WTC11 (cell line): ENCODE results near the gene CTBP1.

Experiments used
- ETV6 ChIP-seq: sonication (generic); formaldehyde crosslinking; IDR thresholded peaks from 2 replicates; pipeline ENCODE4 v1.8.1; 2022; ENCODE audit warnings: mild to moderate bottlenecking, missing genetic modification reagents
- ZNF121 ChIP-seq: sonication (generic); formaldehyde crosslinking; IDR thresholded peaks from 2 replicates; pipeline ENCODE4 v1.8.0; 2023; ENCODE audit warnings: missing genetic modification reagents
- ZNF317 ChIP-seq: sonication (generic); formaldehyde crosslinking; IDR thresholded peaks from 2 replicates; pipeline ENCODE4 v1.8.1; 2023; ENCODE audit warnings: low read depth, mild to moderate bottlenecking, moderate library complexity, missing genetic modification reagents, borderline replicate concordance
- TF ChIP-seq, protein P1 (sequence below): fragments of 200-600 bp; IDR thresholded peaks from 2 replicates; pipeline ENCODE4 v1.8.0; 2022; ENCODE audit warnings: antibody characterized with exemption
- TF ChIP-seq, protein P2 (sequence below): fragments of 250-450 bp; sonication (Bioruptor Pico); conservative IDR thresholded peaks from 2 replicates; pipeline ENCODE4 v1.9.0; 2021; ENCODE audit warnings: mild to moderate bottlenecking

DNA sequence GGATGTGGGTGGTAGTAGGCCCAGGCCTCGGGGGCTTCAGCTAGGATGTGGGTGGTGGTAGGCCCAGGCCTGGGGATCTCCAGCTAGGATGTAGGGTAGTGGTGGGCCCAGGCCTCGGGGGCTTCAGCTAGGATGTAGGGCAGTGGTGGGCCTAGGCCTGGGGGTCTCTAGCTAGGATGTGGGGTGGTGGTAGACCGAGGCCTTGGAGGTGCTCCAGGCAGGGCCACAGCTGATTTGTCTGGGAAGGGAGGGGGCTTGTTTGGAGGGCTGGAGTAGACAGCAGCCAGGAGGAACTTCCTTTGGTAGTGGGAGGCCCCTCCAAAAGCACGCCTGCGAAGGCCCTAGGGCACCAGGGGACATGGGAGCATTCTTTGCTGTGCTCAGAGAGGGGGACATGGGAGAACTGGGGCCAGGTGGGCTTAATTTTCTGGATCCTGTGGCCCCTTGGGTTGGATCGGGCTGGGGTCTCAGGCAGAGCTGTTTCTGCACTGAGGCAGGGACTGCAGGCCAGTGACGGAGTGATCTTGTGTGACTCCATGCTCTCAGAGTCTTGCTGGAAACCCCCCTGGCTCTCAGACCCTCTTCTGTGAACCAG is 73.2 kb downstream of the CTBP1 start:
- TF ChIP-seq ZNF121 (CRISPR knock-in tag), result no peak
- TF ChIP-seq, protein P1, sequence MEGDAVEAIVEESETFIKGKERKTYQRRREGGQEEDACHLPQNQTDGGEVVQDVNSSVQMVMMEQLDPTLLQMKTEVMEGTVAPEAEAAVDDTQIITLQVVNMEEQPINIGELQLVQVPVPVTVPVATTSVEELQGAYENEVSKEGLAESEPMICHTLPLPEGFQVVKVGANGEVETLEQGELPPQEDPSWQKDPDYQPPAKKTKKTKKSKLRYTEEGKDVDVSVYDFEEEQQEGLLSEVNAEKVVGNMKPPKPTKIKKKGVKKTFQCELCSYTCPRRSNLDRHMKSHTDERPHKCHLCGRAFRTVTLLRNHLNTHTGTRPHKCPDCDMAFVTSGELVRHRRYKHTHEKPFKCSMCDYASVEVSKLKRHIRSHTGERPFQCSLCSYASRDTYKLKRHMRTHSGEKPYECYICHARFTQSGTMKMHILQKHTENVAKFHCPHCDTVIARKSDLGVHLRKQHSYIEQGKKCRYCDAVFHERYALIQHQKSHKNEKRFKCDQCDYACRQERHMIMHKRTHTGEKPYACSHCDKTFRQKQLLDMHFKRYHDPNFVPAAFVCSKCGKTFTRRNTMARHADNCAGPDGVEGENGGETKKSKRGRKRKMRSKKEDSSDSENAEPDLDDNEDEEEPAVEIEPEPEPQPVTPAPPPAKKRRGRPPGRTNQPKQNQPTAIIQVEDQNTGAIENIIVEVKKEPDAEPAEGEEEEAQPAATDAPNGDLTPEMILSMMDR, result no peak
- TF ChIP-seq, protein P2, sequence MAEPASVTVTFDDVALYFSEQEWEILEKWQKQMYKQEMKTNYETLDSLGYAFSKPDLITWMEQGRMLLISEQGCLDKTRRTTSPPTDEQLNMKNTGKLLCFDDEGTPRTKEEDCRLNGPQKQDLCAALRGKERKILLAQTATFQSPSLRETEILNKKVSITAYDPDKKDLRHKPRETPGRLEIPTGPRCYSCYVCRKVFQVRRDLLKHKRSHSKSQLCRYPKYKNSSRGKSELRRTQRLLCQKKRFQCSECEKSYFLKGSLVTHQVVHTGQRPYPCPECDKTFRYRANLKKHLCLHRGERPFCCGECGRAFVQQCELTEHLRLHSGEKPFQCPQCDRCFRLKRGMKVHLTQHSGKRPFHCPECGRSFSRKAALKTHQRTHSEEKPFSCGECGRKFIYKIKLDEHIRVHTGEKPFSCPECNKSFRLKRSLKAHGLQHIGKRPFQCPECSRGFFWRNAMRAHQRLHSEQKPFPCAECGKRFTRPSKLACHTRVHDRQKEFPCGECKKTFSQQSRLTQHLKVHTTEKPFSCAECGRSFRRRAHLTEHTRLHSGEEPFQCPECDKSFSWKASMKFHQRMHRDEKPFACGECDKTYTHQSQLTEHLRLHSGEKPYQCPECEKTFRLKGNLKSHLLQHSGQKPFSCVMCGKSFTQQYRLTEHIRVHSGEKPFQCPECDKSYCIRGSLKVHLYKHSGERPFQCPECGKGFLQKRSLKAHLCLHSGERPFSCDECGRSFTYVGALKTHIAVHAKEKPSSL (CRISPR knock-in tag), result no peak
- TF ChIP-seq ETV6 (CRISPR knock-in tag), result no peak
- TF ChIP-seq ZNF317 (CRISPR knock-in tag), result no peak
